Cortex of kidney (tissue), 1 donor: ENCODE results near the gene IP6K3.

ENCODE experiments used
- DNase-seq: peaks from one replicate; lab custom pipeline; 2025; lab: John Stamatoyannopoulos, UW

The IP6K3 gene

GRCh38 chr6:33705268-33705885, 41.3 kb downstream of the IP6K3 start:
- no peak for DNase-seq

GRCh38 chr6:33704215-33705066, 42.3 kb downstream of the IP6K3 start:
- no peak for DNase-seq

DNA sequence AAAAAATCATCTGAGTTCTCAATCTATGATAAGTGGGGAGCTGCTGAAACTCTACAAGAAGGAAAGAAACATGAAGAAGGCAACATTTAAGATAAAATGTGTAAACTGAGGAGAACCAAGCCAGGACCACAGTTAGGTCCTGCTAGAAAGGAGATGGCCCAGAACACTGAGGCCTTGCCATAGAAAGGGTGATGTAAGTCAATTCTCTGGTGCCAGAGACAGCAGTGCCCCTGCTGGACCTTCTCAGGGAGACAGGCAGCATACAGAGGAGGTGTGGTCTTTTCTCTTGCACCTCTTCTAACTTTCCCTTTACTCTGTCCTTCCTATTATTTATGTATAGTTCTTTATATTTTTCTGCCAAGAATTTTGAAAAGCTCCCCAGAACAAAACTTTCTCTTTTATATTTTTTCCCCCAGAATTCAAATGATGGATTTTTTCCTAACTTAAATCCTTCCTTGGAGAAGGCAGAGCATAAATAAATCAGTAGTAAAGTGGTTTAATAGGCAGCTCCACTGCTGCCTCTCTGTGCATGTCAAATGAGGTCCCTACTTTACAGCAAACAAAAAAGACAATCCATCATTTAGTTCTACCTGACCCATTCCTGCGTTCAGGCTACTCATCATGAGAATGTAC, 44.2 kb downstream of the IP6K3 start:
- no peak for DNase-seq

GRCh38 chr6:33700391-33701050, 46.2 kb downstream of the IP6K3 start:
- DNase-seq, result no peak

DNA sequence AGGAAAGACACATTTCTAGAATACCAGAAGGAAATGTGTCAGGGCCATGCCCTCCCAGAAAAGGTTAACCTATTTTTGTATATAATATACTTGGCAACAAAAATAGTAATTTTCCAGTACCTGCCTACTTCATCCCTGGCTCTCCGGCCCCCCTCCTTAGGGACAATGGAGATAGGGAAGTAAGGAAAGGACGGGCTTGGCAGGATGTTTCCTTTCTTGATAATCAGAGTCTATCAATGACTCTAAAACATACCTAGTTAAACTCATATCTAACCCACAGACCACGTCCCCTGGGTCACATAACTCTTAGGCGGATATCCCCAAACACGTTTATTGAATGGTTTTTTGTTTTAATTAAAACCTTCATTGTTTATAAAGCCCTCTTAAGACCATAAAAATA, 47.0 kb downstream of the IP6K3 start:
- no peak for DNase-seq

DNA sequence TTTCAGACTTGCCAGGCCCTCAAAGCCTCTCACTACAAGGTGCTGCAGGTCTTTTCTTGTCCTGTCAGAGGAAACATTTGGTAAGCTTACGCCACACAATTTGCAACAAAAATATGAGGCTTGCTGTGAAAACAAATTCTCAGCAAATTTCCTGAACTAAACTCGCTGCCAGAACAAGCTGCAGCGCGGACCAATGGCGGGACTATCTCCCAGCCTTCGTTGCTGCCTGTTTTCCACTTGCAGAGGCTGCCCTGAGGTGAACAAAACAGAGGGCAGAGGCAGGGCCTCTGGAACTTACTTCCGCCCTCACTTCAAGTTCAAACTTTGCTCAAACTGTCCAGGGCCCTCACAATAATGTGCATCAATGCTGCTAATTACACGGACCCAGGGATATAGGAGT, 47.6 kb downstream of the IP6K3 start:
- DNase-seq, result no peak

DNA sequence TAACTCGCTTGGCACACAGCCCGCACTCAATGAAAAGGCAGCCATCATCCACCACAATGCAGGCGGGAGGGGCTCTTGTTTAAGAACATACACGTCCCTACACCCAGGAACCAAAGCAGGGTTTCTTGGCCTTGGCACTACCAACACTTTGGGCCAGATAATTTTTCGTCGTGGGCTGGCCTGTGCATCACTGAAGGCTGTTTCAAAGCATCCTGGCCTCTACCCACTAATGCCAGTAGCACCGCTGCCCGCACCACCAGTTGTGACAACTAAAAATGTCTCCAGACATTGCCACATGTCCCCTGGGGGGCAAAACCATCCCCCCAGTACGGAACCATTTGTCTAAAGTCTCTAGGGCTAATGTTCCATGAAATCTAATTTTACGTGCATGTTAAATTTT, 48.2 kb downstream of the IP6K3 start:
- DNase-seq, result no peak

GRCh38 chr6:33697845-33698244, 48.9 kb downstream of the IP6K3 start:
- DNase-seq, result no peak

DNA sequence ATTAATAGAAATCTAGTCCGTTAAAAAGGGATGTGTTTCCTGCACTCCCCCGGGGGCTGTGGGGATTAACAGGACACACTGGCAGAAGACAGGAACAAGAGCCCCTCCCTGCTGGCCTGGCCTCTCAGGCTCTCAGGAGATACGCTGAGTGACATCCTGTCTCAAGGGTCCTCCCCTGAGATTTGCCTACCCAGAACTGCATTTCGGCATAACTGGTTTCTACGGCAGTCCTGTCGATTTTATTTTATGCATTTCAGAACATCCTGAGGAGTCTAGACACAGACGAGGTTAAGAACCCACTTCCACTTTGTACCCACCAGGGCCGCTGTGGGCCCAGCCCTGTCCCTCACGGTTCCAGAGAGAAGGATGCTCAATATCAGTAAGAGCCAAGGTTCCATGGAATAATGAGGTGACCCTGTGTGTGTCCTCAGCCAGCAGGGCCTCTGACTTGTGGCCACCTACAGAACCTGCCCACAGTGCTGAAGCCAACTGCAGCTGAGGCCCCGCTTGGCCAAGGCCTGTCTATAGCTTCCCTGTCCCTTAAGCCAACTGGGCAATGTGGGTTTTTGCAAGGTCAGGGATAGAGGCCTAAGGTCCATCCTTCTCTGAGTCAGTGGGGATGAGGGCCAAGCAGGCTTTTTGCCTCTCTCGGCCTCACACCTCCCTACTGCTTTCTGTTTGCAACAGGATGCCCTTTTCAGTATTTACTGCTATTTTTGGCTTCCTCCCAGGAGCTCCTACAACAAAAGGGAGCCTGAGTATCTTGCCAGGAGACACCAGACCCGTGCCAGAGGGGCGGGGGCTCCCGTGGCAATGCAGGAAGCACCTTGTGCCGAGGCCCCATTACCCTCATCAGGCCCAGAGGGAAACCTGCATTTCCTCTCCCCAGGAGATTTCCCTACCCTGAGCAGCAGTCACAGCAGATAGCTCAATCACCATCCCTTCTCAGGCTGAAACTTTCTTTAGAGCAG, 49.9 kb downstream of the IP6K3 start:
- DNase-seq, result no peak

DNA sequence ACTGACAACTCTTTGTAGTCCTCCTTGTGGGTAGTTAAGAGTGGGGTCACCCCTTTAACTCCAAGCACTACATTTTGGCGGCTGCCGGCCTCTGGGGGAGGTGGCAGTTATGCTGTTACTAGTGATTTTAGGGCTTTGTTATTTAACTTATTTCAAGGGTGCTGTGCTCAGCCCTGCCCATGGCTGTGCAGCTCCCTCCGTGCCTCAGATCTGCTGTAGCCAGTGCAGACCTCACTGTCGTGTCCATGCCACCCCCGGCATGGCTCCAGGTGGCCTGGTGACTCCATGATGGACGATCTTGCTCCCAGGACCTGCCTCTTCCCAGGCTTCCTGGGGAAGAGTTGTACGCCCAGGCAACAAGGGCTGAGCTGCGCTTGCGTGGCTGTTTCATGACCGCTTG, 50.6 kb downstream of the IP6K3 start:
- DNase-seq, result no peak

GRCh38 chr6:33695451-33695887, 51.2 kb downstream of the IP6K3 start:
- no peak for DNase-seq

- no peak for DNase-seq
Measured at GRCh38 chr6:33694977-33695376, 51.7 kb downstream of the IP6K3 start.

- DNase-seq, result no peak
Measured at GRCh38 chr6:33694401-33694931, 52.2 kb downstream of the IP6K3 start.

DNA sequence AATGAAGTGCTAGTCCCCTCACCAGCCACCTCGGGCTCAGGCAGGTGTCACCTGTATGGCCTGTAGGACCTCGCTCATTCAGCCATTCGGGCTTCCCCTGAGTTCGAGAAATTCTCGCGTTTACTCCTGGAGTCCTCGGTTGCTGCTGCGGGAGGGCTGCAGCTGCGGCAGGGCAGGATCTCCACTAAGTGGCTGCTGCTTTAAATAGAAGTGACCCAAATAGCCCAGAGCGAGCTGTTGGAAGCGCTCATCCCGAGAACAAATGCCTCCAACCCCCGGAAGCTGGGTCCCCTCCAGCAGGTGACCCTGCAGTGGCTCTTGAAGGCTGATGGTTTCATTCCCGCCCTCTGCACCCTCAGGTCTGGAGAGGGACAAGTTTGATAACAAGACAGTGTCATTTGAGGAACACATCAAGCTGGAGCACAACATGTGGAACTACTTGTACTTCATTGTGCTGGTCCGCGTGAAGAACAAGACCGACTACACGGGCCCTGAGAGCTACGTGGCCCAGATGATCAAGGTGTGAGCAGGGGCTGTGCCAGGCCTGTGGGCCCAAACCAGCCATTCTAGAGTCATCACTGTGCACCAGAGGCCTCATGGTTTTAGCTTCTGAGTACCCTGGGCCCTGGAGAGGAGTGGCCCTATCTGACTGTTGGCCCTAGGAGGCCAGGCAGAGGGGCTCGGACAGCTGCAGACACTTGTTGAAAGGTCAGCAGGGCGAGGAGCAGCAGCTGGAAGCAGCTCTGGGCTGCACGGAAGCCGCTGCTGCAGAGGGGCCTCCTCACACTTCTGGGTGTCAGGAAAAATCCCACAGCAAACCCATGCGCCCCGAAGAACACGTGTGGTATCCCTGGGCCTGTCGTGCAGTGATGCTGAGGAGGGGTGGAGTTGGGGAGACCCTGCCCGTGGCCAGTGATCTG, 53.3 kb downstream of the IP6K3 start:
- DNase-seq, result no peak

DNA sequence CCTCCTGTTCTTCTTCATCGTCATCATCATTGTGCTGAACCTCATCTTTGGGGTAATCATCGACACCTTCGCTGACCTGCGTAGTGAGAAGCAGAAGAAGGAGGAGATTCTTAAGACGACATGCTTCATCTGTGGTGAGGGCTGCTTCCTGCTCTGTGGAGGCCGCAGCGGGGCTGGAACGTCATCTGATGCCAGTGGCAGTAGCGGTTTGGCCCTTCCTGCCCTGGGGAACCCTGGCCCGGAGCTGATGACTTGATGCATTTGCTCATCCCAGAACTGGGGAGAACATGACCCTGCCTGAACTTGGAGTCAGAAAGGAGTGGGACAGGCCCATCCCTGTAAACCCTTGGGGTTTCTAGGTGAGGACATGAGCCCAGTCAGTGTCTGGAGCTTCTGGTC, 53.9 kb downstream of the IP6K3 start:
- no peak for DNase-seq

GRCh38 chr6:33692078-33692759, 54.5 kb downstream of the IP6K3 start:
- DNase-seq, result no peak

- DNase-seq, result no peak
Measured at GRCh38 chr6:33691456-33692077, 55.1 kb downstream of the IP6K3 start.

DNA sequence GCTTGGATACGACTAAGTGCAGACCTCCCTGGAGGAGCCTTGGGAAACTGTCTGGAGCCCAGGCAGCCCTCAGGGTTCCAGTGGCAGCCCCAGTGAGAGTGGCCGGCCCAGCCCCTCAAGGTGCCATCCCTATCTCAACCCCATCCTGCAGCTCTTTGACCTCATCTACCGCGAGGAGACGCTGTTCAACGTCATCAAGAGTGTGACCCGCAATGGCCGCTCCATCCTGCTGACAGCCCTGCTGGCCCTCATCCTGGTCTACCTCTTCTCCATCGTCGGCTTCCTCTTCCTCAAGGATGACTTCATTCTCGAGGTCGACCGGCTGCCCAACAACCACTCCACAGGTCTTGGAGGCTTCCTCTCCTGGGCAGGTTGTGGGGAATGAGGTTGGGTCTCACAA, 55.9 kb downstream of the IP6K3 start:
- no peak for DNase-seq

DNA sequence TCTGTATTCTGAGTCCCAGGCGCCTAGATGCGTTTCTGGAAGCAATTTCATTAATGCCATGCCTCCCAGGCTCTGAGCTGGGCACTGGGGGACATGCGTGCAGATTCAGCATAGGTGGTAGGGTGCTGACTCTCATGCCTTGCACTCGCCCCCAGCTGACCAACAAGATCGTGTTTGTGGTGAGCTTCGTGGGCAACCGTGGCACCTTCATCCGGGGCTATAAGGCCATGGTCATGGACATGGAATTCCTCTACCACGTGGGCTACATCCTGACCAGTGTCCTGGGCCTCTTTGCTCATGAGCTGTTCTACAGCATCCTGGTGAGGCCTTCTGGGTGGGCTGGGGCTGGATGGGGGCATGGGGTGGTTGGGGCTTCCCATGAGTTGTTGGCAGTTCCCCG, 56.8 kb downstream of the IP6K3 start:
- DNase-seq, result no peak
